DOHH2 (cell line): ENCODE measurements around the gene URB1.

Source experiments
- H3F3A ChIP-seq: fragments of 200-600 bp; sonication (generic), shearing (Covaris generic); 2 replicates; pipeline ENCODE4 v1.6.0; 2016; ENCODE audit warnings: antibody characterized with exemption, mild to moderate bottlenecking; ENCODE audit not compliant: control insufficient read depth, insufficient read depth
- H3K27ac ChIP-seq: fragments of 200-600 bp; sonication (generic); 2 replicates; pipeline ENCODE4 v1.5.1; 2014; ENCODE audit warnings: low read depth, mild to moderate bottlenecking, low read length, moderate library complexity
- H3K27me3 ChIP-seq: fragments of 200-600 bp; sonication (generic); 2 replicates; pipeline ENCODE4 v1.6.1; 2014; ENCODE audit warnings: mild to moderate bottlenecking, low read length, mixed read lengths; ENCODE audit not compliant: control insufficient read depth
- H3K36me3 ChIP-seq: fragments of 200-600 bp; sonication (generic); 2 replicates; pipeline ENCODE4 v1.6.1; 2014; ENCODE audit warnings: mild to moderate bottlenecking, low read length, moderate library complexity, mixed read lengths; ENCODE audit not compliant: control insufficient read depth
- H3K4me1 ChIP-seq: fragments of 200-600 bp; sonication (generic); 2 replicates; pipeline ENCODE4 v1.6.1; 2014; ENCODE audit warnings: mild to moderate bottlenecking, low read length, mixed read lengths; ENCODE audit not compliant: control insufficient read depth
- H3K4me2 ChIP-seq: fragments of 200-600 bp; sonication (generic); 2 replicates; pipeline ENCODE4 v1.6.0; 2014; ENCODE audit warnings: mild to moderate bottlenecking, low read length, moderate library complexity
- H3K4me3 ChIP-seq: fragments of 200-600 bp; sonication (generic); 2 replicates; pipeline ENCODE4 v1.5.1; 2014; ENCODE audit warnings: mild to moderate bottlenecking, low read length, mixed read lengths
- H3K79me2 ChIP-seq: fragments of 200-600 bp; sonication (generic); 2 replicates; pipeline ENCODE4 v1.6.1; 2014; ENCODE audit warnings: mild to moderate bottlenecking, low read length, mixed read lengths; ENCODE audit not compliant: control insufficient read depth
- H3K9me2 ChIP-seq: fragments of 200-600 bp; sonication (generic); replicated peaks from 2 replicates; pipeline ENCODE4 v1.6.1; 2014; ENCODE audit warnings: mild to moderate bottlenecking, low read length, mixed read lengths; ENCODE audit not compliant: control insufficient read depth
- H3K9me3 ChIP-seq: fragments of 200-600 bp; sonication (generic); 2 replicates; pipeline ENCODE4 v1.6.1; 2014; ENCODE audit warnings: antibody characterized with exemption, low read length, mixed read lengths; ENCODE audit not compliant: control insufficient read depth, insufficient read depth
- H4K20me1 ChIP-seq: fragments of 200-600 bp; sonication (generic); 2 replicates; pipeline ENCODE4 v1.6.0; 2014; ENCODE audit warnings: low read depth, mild to moderate bottlenecking, antibody characterized with exemption, low read length, moderate library complexity; ENCODE audit not compliant: control insufficient read depth, insufficient read depth
- EZH2phosphoT487 ChIP-seq: fragments of 200-600 bp; sonication (generic); IDR thresholded peaks from 2 replicates; pipeline ENCODE4 v1.6.1; 2017; ENCODE audit warnings: borderline replicate concordance, mild to moderate bottlenecking, antibody characterized with exemption, low read length, moderate library complexity, mixed read lengths
- TF ChIP-seq, protein P1 (sequence below): fragments of 200-600 bp; sonication (generic); IDR thresholded peaks from one replicate; pipeline ENCODE4 v1.5.1; 2014; ENCODE audit warnings: antibody characterized with exemption, mild to moderate bottlenecking, low read depth, low read length; ENCODE audit not compliant: poor library complexity, severe bottlenecking

URB1 gene

DNA sequence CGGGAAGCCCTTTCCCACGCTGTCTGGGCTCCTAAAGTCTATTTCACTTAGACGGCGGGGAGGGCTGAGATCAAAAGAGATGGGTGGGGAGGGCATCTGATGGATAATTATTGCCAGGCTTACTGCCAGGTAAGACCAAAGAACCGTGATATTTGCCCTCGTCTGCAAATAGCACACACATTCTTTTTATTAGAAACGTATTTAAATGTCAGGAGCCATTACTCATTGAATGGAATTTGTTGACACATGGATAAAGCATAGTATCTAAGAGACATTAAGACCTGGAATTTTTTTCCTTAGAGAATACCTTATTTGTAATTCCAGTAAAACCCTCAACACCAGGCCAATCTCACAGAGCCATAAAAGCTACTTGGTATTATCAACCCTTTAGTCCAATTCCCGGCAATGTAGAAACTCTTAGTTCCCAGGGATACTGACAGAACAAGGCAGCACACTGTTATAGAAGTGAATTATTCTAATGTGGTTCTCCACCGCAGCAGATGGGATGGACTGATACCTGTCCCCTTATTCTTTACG is 10.6 kb downstream of the URB1 start:
- Histone ChIP-seq H3K4me2 (no peak overlapping the region), H3K79me2 (peaks cover 38% of the 10 kb centered on the region), H4K20me1 (no peaks in the 10 kb centered on the region), H3K27me3 (no peaks in the 10 kb centered on the region), H3K9me2 (no peaks in the 10 kb centered on the region), H3K27ac (no peak overlapping the region), H3K36me3 (peaks cover 86% of the 10 kb centered on the region), H3K4me1 (no peaks in the 10 kb centered on the region), H3K9me3 (no peaks in the 10 kb centered on the region), H3K4me3 (no peak overlapping the region), H3F3A (no peaks in the 10 kb centered on the region)
- TF ChIP-seq, protein P1, sequence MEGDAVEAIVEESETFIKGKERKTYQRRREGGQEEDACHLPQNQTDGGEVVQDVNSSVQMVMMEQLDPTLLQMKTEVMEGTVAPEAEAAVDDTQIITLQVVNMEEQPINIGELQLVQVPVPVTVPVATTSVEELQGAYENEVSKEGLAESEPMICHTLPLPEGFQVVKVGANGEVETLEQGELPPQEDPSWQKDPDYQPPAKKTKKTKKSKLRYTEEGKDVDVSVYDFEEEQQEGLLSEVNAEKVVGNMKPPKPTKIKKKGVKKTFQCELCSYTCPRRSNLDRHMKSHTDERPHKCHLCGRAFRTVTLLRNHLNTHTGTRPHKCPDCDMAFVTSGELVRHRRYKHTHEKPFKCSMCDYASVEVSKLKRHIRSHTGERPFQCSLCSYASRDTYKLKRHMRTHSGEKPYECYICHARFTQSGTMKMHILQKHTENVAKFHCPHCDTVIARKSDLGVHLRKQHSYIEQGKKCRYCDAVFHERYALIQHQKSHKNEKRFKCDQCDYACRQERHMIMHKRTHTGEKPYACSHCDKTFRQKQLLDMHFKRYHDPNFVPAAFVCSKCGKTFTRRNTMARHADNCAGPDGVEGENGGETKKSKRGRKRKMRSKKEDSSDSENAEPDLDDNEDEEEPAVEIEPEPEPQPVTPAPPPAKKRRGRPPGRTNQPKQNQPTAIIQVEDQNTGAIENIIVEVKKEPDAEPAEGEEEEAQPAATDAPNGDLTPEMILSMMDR: no peak
- TF ChIP-seq EZH2phosphoT487: no peak

DNA sequence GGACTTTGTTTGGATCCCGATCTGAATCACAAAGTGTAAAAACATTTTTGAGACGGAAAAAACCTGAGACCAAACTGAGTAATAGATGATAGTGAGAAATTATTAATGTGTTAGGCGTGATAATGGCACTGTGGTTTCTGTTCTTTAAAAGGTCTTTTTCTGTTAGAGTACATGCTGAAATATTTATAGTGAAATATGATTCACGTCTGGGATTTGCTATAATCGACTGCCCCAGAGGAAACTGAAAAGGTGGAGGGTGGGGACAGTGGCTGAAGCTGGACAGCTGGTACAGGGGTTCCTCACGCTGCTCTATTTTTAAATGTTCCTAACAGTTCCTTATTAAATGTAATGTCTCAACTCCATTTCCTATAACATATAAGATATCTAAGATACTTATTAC is 11.2 kb downstream of the URB1 start:
- peaks cover 88% of the 10 kb centered on the region for H3K36me3 ChIP-seq
- H3K4me2 ChIP-seq: no peak overlapping the region
- no peak overlapping the region for H3K27ac ChIP-seq
- H3F3A ChIP-seq: no peaks in the 10 kb centered on the region
- H3K4me3 ChIP-seq: no peak overlapping the region
- H3K4me1 ChIP-seq: no peaks in the 10 kb centered on the region
- no peaks in the 10 kb centered on the region for H3K9me2 ChIP-seq
- H3K79me2 ChIP-seq: peaks cover 32% of the 10 kb centered on the region
- no peaks in the 10 kb centered on the region for H4K20me1 ChIP-seq
- no peaks in the 10 kb centered on the region for H3K27me3 ChIP-seq
- H3K9me3 ChIP-seq: no peaks in the 10 kb centered on the region
- TF ChIP-seq EZH2phosphoT487: no peak
- TF ChIP-seq, protein P1: no peak

DNA sequence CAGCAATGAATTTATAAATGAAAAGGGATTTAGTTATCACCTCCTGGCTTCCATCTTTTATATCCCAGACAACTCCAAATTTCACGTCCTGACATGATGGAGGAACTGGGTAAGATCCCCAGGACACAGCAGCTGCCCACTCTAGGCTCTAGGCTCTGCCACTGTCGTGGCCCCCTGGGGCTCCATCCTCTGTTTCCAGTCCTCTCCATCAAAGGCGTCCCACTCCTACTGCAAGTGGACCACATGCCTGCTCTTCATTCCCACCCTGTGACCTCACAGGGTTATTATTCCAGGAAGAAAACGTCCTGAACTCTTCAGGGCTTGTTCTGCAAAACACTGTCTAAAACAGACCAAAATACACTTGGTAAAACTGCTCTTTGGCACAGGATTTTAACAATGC is 11.9 kb downstream of the URB1 start:
- peaks cover 90% of the 10 kb centered on the region for H3K36me3 ChIP-seq

More for the DNA sequence above, 11.9 kb downstream of the URB1 start:
- H3K4me2 ChIP-seq: no peak overlapping the region
- H3K4me3 ChIP-seq: no peak overlapping the region
- H3K4me1 ChIP-seq: no peaks in the 10 kb centered on the region
- no peak for TF ChIP-seq EZH2phosphoT487
- TF ChIP-seq, protein P1: no peak
- H3K27ac ChIP-seq: no peak overlapping the region
- no peaks in the 10 kb centered on the region for H4K20me1 ChIP-seq
- H3K79me2 ChIP-seq: peaks cover 26% of the 10 kb centered on the region
- H3F3A ChIP-seq: no peaks in the 10 kb centered on the region
- no peaks in the 10 kb centered on the region for H3K27me3 ChIP-seq
- H3K9me2 ChIP-seq: no peaks in the 10 kb centered on the region
- H3K9me3 ChIP-seq: no peaks in the 10 kb centered on the region
